Kidney epithelial cell (primary cell): ENCODE measurements around the gene HACD3. TPM values are rescaled to one million over a fixed set of nuclear protein-coding genes. Genes with fewer than 3 reads are reported as not detected.

ENCODE experiments used
- DNase-seq: peaks from one replicate; pipeline ENCODE4 v3.0.0-alpha.2; 2010; ENCODE audit warnings: low read depth
- H3K27me3 ChIP-seq: 2 replicates; pipeline ENCODE4 v1.6.0; 2011; ENCODE audit warnings: low read length; ENCODE audit not compliant: control insufficient read depth, insufficient read depth
- H3K36me3 ChIP-seq: 2 replicates; pipeline ENCODE4 v1.5.1; 2011; ENCODE audit warnings: low read length; ENCODE audit not compliant: control insufficient read depth, insufficient read depth
- H3K4me3 ChIP-seq: 2 replicates; pipeline ENCODE4 v1.5.1; 2011; ENCODE audit warnings: low read depth, mild to moderate bottlenecking, control low read depth, low read length
- total RNA-seq: library from RNA; depleted of rRNA; stranded (reverse); fragments of >200 nt; gene quantifications from 2 replicates; pipeline ENCODE4 v1.2.3, GENCODE V29; 2015
- TF ChIP-seq, protein P1 (sequence below): IDR thresholded peaks from 2 replicates; pipeline ENCODE4 v1.5.1; 2011; ENCODE audit warnings: mild to moderate bottlenecking, moderate library complexity, low read length, control low read depth, inconsistent platforms; ENCODE audit not compliant: insufficient read depth, poor library complexity, severe bottlenecking

Gene HACD3
- total RNA-seq, 1 donor from 2014 or later = 99.6 TPM

GRCh38 chr15:65577129-65577996 is 47.1 kb downstream of the HACD3 start:
- TF ChIP-seq, protein P1, sequence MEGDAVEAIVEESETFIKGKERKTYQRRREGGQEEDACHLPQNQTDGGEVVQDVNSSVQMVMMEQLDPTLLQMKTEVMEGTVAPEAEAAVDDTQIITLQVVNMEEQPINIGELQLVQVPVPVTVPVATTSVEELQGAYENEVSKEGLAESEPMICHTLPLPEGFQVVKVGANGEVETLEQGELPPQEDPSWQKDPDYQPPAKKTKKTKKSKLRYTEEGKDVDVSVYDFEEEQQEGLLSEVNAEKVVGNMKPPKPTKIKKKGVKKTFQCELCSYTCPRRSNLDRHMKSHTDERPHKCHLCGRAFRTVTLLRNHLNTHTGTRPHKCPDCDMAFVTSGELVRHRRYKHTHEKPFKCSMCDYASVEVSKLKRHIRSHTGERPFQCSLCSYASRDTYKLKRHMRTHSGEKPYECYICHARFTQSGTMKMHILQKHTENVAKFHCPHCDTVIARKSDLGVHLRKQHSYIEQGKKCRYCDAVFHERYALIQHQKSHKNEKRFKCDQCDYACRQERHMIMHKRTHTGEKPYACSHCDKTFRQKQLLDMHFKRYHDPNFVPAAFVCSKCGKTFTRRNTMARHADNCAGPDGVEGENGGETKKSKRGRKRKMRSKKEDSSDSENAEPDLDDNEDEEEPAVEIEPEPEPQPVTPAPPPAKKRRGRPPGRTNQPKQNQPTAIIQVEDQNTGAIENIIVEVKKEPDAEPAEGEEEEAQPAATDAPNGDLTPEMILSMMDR = no peak
- Histone ChIP-seq H3K4me3 (no peak overlapping the region), H3K36me3 (peaks cover 2% of the 10 kb centered on the region)

GRCh38 chr15:65578904-65579728 is 48.9 kb downstream of the HACD3 start:
- Histone ChIP-seq H3K4me3 (no peak overlapping the region), H3K27me3 (no peaks in the 10 kb centered on the region), H3K36me3 (peaks cover 1% of the 10 kb centered on the region)
- TF ChIP-seq, protein P1 = no peak
- DNase-seq = no peak

More at GRCh38 chr15:65577129-65577996, 47.1 kb downstream of the HACD3 start:
- H3K27me3 ChIP-seq = no peaks in the 10 kb centered on the region
- no peak for DNase-seq

GRCh38 chr15:65579762-65580161 is 49.5 kb downstream of the HACD3 start:
- DNase-seq = no peak
- Histone ChIP-seq H3K36me3 (peaks cover 1% of the 10 kb centered on the region), H3K27me3 (no peaks in the 10 kb centered on the region)

GRCh38 chr15:65580287-65580686 is 50.0 kb downstream of the HACD3 start:
- H3K4me3 ChIP-seq = no peak overlapping the region
- DNase-seq = no peak
- no peaks in the 10 kb centered on the region for H3K27me3 ChIP-seq
- TF ChIP-seq, protein P1 = no peak
- H3K36me3 ChIP-seq = peaks cover 1% of the 10 kb centered on the region

More at GRCh38 chr15:65579762-65580161, 49.5 kb downstream of the HACD3 start:
- no peak overlapping the region for H3K4me3 ChIP-seq
- TF ChIP-seq, protein P1 = no peak

DNA sequence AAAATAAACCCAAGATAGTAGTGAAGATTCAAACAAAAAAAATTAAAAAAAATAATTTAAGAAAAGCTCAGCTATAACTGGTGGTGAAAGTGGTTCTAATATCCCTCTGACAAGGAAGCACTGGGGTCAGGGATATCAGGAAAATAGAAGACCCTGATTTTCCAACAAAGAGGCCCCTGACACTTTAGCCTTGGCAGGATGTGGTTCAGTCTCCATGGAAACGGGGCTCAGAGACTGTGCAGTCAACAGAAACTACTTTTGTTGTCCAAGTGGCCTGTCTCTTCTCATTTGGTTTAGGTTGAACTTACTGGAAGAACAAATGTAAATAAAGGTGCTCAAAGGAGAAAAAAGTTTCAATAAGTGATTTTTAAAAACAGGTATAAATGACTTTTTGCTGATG is 53.4 kb downstream of the HACD3 start:
- TF ChIP-seq, protein P1 = no peak
- Histone ChIP-seq H3K4me3 (no peak overlapping the region), H3K27me3 (no peaks in the 10 kb centered on the region), H3K36me3 (peaks cover 1% of the 10 kb centered on the region)
- peak; percentile 23 for DNase-seq
